GM18868 (cell line): ENCODE results near the gene MARK1.
A peak's percentile ranks its signal among the peaks of the same experiment; 100 is the strongest.

Experiments used
- ATAC-seq: cut with Tn5 transposase; IDR thresholded peaks from one replicate; pipeline ENCODE4 v1.9.1; 2021; ENCODE audit warnings: mild to moderate bottlenecking, moderate library complexity; ENCODE audit not compliant: unreplicated experiment

The MARK1 gene

DNA sequence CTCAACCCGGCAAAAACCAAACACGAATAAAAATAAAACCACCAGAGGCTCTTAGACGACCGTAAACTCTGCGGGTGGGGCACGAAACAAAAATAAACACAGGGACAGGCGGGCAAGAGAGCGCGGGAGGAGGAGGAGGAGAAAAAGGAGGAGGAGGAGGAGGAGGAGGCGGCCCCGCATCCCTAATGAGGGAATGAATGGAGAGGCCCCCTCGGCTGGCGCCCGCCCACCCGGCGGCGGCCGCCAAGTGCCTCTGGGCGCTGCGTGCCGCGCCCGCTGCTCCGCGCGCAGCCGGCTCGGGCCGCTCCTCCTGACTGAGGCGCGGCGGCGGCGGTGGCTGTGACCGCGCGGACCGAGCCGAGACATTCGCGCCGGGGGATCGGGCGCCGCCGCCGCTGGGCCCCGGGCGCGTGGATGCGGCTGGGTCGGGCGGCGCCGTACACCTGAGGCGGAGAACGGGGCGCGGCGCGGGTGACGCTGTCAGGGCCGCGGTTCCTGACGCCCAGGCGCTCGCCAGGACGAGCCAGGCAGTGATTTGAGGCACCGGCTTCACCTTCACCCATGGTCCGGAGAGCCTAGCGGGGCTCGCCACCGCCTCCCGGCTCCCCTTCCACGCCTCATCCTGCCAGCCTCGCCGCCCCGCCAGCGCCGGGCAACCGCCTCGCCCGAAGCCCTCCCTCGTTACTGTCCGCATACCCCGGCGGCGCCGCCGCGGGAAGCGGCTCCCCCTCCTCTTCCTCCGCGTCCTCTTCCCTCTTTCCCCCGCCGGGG lies at the start of gene MARK1:
TSS of gene MARK1 (plus strand) at position 229 of the 771 bp plus-strand sequence. CDS start 687 bp downstream, outside the sequence.
- ATAC-seq: peak; percentile 73

DNA sequence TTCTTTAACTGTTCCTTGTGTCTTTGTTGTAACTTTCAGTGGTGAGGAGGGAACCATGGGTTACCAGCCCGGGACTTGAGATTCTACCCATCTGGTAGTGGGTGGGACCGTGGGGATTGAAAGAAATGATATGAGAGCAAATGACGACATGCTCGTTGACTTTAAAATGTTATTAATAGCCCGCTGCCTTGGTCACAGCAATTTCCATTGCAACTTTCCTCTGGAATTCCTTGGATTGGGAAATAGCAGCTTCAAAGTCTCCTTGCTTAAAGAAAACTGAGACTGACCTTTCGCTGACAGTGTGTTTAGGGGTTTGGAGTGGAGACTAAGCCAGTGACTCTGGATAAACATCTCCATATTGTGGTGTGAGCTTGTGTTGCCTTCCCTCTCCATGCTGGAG lies 44.2 kb upstream of the MARK1 start:
- ATAC-seq: no peak

DNA sequence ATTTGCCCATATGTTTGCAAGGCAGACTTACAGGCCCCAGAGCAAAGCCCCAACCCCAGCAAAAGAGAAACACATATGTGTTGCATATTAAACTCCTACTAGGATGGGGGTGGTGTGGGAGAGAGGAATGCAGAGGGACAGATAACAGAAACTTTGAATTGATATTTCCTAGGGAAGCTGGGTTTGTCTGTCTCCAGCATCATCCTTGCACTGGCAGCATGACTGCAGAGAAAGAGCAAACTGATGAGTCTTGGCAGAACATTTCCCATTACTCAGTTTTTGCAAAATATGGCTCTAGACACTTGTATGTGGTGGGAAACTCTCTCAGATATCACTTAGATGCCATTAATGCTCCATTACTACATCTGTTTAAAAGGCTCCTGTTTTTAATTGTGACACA lies 43.8 kb upstream of the MARK1 start:
- ATAC-seq: no peak

DNA sequence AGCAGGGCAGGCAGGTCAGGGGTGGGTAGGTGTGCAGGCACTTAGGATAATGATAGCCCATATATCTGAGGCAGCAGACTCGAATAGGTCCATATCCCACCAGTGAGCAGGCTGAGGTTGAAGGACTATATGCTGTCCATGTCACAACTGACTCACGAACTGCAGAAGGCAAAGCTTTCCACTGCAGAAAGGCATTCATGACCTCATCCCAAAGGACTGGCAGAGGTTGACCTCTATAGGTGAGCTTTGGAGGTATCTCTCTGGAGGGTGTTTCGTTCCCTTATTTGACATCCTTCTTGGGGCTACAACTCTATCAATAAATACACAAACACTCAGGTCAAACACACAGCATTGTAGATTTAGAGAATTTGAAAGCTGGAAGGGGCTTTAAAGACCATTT lies 42.8 kb upstream of the MARK1 start:
- ATAC-seq: no peak

DNA sequence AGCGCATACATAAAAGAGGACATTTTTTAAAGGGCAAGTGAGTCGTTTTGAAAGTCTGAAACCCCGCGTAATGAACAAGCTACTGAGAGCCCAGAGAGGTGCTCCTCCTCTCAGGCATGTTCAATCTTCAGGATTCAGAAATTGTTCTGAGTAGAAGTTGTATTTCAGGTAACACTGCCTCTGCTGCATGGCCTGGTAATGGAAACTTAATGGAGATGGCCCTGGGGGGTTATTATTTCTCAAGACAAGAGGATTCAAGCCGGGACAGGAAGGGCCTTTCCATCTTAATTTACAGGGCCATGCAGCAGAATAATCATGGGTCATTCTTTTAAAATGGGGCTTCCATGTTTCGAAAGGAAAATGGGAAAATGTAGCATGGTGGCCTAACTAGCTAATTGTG lies 42.1 kb upstream of the MARK1 start:
- no peak for ATAC-seq

DNA sequence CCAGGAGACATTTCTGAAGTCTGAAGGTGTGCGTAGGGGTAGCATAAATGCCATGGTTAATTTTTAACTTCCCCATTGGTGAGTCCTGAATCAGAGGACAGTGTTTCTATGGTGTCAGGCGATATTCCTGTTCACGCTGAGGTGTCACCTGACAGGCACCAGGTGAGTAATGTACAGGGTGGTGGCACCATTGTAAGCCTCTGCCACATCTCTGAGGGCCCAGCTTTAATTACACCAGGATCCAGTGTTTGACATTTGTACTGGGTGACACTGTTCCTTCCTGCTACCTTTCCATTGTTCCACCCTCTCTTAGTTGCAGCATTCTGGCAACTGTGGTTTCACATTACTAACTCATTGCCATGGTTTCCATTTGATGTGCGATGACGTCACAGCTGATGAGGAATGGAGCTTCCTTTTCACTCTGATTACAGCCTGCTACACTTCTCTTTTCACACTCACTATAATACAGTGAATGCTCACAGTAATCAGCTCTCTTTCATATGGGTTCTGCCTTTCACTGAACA lies 40.6 kb upstream of the MARK1 start:
- no peak for ATAC-seq

DNA sequence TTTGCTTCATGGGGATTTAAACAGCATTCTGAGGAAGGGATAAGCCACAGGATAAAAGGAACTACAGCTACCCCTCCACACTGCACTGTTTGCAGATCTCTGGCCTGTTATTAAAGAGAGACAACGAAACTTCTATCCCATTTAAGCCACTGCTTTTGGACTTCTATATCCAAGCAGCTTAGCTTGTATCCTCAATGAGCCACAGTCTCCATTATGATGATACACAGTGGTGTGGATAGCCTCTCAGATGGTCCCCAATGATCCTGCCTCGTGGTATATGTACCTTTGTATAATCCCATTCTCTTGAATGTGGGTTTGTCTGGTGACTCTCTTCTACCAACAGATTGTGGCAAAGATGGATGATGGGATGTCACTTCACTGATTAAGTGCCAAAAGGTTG lies 36.0 kb upstream of the MARK1 start:
- ATAC-seq: no peak

DNA sequence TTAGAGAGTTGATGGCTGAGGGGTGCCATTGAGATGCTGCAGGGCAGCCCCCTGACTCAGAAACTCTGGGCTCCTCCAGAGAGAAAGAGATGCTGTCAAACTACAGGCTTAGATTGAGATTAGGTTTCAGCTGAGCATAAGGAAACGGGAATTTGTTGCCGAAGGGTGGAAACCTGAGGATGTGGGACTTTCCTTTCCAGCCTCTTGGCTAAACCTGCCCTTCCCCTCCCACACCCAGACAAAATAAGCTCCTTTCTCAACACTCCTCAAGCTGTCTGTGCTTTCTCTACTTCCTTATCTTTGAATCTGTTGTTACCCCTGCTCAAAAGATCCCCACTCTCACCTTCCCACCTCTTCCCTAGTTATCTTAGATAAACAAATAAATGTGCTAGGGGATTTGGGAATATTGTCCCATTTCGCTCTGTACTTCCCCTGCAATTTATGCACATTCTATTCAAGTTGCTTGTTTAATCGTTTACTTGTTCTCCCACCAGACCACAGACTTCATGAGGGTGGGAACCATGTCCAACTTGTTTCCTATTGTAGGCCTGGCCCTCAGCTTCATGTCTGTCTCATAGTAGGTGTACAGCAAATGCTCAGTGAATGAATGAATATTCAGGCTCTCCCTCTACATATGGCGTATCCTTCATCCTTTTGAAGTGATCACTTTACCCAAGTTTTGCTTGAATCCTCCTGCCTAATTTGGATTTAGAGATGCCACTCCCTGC lies 30.6 kb upstream of the MARK1 start:
- no peak for ATAC-seq

DNA sequence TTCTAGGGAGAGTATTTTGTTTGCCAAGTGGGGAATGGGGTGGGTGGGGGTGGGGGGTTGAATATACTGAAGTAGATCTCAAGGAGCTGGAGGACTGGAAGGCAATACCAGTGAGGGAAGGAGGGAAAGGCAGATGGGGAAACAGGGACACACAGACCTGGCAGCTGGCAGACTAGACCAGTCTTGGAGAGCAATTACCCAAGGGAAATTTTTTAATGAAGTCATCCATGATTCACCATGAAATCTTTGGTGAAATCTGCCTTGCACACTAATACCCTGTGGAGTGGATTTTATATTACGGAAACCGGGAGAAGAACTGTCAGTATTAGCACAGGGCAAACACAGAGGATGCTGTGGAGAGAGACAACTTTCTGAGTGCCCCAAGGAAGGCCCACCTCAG lies 29.7 kb upstream of the MARK1 start:
- ATAC-seq: no peak

DNA sequence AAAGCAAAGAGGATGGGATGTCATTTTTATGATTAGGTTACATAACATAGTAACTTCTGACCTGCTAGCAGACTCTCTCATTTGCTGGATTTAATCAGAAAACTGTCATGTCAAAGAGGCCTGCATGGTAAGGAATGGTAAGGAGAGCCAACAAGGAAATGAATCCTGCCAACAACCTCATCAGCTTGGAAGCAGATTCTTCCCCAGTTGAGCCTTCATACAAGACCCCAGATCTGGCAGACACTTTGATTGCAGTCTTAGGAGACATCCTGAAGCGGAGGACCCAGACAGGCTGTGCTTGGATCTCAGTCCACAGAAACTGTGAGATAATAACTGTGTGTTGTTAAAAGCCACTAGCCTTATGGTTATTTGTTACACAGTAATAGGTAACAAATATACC lies 27.6 kb upstream of the MARK1 start:
- no peak for ATAC-seq

DNA sequence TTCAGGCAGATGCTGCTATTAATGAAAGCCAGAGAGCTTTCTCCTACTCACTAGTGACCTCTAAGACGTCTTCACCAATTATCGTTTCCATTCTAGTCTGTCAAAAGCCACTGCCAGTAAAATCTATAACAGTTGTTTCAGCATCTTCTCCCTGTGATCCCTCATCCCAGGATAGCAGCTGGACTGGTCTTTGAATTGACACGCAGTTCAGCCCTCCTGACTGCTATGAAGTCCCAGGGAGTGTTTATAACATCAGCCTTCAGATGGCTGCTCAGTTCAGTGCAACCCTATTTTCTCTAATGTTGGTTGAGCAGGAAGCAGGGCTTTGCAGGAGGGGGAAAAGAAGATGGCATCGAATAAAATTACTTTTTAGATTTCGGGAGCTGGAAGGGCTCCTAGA lies 23.6 kb upstream of the MARK1 start:
- no peak for ATAC-seq

DNA sequence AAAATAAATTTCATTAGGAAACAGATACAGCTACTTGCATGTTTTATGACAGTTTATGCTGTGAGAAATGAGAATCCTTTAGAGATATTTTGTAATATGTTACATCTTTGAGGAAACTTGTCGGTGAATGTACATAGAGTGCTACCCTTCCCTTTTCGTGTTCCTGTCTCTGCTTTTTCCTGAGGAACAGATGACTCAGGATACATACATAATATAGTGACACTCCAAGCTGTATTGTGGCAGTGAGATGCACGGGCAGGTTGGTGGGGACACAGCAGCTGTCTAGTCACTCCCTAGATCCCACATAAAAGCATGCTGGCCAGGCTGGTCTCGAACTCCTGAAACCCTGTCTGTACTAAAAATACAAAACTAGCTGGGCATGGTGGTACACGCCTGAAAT lies 20.9 kb upstream of the MARK1 start:
- ATAC-seq: no peak

DNA sequence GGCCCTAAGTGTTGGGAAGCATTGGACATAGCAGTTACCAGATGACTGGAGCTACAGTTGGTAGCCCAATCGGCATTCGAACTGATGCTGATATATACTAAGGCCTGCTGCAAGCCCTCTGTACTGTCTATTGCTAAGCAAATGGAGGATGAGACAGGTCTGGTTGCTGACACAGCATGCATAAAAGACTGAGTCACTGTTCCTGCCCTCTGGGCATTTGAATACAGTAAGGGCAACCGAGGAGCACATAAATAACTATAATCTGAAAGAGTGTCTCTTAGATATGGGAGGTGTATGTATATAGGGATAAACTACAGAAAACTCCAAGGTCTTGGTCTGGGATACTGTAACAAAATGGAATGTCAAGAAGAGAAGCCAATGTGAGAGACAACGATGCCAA lies 16.8 kb upstream of the MARK1 start:
- ATAC-seq: no peak

DNA sequence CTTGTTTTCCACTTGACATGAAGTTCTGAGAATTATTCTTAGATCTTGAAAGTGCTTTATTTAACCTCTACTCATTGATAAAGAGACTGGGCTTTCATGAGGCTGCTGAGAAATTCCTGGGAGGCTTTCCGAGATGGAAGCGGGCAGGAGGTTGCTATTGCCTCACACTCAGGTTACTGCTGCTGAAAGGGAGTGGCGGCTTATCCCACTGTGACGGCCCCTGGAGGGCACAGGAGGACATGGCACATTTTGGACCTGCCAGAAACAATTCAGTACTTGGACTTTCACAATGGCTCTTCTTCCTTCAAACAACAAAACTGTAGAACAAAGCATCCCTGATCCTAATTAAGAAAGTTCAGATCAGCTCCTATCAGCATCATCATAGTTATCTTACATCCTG lies 16.2 kb upstream of the MARK1 start:
- no peak for ATAC-seq

DNA sequence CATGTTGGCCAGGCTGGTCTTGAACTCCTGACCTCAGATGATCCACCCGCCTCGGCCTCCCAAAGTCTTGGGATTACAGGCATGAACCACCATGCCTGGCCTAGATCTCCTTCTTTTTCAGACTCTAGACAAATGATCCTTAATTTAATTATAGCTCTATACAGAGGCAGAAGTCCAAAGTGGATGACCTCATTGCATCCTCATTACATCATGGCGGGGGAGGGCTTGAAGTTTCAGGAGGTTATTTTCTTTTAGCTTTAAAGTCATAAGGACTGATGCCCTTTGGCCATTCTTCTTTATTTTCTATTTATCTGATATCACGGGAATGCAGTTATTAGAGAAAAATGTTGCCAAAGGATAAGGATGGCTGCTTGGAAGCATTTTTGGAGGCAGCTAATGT lies 14.1 kb upstream of the MARK1 start:
- no peak for ATAC-seq

DNA sequence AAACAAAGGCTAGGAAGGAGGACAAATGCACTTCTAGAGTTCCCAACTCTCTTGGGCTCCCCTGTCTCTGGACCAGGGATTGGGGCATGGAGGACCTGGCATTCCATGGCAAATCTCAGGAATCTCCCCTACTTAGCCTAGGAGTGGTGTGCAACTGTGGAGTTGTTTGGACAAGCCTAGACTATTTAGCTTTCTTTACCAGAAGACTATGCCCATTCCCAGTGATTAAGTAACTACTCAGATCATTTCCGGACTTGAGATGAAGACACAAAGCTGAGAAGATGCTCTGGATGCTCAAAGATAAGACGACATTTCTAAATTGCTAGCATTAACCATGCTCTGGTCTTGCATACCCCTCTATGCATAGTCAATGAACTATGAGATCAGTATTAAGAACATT lies 13.7 kb upstream of the MARK1 start:
- no peak for ATAC-seq

DNA sequence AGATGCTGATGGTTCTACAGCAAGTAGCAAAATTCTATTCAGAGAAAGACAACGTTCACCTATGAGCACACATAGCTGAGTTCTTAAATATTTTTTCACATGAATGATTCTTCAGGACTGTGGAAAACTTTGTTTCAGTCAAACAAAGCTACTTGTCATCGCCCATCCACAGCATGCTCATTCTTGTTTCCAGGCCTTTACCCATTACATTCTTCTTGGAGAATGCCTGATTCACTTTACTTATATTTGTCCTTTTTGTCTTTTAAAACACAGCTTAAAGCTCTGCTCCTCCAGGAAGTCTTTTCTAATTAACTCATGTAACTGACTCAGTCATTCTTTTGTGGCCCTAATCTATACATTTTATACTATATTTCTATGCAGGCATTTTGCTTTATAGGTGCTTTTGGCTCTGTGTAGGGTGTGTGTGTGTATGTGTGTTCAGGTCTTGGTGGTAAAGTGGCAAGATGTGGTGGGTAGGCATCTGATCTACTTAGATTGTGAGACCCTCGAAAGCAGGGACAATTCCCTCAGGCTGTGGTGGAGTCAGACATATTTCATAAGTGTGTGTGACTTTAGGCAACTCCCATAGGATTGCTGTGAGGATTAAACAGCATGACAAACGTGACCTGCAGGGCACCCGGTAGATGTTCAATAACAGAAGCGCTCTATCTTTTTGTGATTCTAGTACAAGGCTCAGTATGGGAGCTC lies 11.8 kb upstream of the MARK1 start:
- ATAC-seq: no peak

DNA sequence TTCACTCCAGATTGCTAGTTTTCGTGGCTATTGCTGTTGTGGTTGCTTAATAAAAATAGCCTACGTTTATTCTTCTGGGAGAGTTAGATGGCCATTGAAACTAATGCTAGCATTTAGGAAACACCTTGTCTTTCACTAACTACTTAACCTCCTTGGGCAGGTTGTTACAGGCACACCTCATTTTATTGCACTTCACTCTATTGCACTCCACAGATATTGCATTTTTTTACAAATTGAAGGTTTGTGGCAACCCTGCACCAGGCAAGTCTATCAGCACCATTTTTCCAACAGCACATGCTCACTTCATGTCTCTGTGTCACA lies 11.3 kb upstream of the MARK1 start:
- ATAC-seq: no peak

DNA sequence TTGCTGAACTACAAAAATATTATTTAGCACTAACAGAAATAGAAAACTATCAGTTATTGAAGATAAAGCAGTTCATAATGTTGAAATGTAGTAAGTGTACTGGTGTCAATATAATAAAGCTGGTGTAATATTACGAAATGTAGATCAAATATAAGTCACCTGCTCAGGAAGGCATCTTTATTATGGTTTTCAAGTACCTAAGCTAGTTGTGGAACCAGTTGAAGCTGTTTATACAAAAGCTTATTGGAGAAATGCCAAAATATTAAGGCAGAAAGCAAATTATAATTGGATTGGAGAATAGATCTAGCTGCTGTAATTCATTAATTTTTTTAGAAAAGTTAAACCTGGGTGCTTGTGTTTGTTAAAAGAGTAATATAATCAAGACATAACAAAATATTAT lies 6.2 kb upstream of the MARK1 start:
- no peak for ATAC-seq

DNA sequence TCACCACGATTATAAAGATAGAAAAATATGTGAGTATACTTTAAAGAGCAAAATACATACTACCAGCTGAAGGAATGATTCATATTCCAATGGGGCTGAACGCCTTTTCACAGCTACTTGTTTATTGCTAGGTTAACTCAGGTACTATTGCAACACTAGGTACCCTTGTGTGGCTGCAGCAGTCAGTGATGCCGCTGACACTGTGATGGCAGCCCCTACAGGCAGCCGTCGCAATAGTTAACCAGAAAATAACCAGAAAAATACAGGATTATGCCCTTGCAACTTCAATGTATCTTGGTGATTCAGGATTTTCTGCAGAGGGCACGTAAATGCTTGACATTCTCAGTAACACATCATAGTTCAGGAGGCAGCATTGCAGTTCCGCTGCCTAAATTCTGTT lies 1.6 kb upstream of the MARK1 start:
- ATAC-seq: no peak

DNA sequence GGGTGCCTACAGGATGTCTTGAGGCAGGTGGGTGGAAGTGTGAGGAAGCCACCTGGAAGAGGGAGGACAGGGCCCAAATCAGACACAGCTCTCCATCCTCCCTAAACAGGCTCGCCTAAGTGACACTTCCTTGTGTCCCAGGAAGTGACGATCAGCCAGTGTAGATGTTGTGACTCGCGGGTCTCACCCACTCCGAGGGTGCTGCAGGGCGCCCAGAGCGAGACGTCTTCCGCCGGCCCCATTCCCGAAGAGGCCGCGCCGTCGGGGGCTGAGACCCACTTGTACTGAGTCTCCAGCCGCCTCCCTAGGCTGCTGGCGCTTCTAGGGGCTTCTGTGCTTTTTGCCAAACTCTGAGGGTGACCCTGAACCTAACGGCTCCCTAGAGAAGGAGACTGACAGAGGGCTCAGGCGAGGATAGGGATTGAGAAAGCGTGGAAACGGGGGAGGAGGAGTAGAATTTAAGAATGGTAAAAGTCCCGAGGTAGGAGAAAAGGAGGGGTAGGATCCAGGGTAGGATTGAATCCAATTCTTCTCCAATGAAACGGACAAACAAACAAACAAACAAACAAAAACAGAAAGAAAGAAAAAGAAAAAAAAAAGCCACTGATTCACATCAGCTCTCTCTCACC lies 543 bp upstream of the MARK1 start:
- ATAC-seq: no peak
